ENCODE measurements around the gene NYAP1. TPM values are rescaled to one million over a fixed set of nuclear protein-coding genes. Genes with fewer than 3 reads are reported as not detected.

NYAP1 gene
- total RNA-seq, 1 donor, result under 0.01 TPM

DNA sequence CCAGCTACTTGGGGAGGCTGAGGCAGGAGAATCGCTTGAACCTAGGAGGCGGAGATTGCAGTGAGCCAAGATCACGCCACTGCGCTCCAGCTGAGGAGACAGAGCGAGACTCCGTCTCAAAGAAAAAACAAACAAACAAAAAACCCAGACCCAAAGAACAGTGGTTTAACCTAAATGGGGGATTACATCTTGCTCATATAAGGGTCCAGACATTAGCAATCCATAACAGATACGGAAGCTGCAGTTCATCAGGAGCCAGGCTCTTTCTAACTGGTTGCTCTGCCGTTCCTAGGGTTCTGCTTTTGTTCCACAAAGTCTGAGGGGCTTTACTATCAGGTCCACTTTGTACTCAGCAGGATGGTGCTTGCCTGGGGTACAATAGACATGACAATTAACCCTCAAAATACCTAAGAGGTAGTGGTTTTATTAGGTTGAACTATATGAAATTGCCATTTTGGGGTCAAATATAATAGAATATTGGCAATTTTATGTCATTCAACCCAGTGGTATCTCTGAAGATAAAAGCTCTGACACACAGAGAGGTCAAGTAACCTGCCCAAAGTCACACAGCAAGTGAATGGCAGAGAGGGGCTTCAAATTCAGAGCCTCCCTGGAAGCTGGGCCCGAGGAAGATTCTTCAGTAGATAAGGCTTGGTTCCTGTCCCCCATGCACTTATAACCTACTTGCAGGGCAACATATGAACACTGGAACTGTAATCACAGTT lies 21.3 kb downstream of the NYAP1 start:
- DNase-seq (ENCODE audit: insufficient read length, low spot score, missing footprints), result no peak
- Histone ChIP-seq H3K4me1 (ENCODE audit: insufficient read depth, low read length) (no peaks in the 10 kb centered on the region), H3K4me3 (ENCODE audit: insufficient read depth, low read length) (no peak overlapping the region), H3K27me3 (ENCODE audit: insufficient read depth, low read length) (no peaks in the 10 kb centered on the region), H3K79me2 (ENCODE audit: insufficient read depth, low read length) (no peaks in the 10 kb centered on the region), H3K4me2 (ENCODE audit: insufficient read depth, low read length) (no peak overlapping the region), H3K9me3 (ENCODE audit: low read depth, low read length) (no peaks in the 10 kb centered on the region), H4K20me1 (ENCODE audit: insufficient read depth, low read length) (no peaks in the 10 kb centered on the region), H2AFZ (ENCODE audit: low read length) (no peak overlapping the region), H3K36me3 (ENCODE audit: insufficient read depth, low read length) (no peaks in the 10 kb centered on the region), H3K27ac (ENCODE audit: low read depth, low read length) (no peak overlapping the region)
- TF ChIP-seq, protein P1, sequence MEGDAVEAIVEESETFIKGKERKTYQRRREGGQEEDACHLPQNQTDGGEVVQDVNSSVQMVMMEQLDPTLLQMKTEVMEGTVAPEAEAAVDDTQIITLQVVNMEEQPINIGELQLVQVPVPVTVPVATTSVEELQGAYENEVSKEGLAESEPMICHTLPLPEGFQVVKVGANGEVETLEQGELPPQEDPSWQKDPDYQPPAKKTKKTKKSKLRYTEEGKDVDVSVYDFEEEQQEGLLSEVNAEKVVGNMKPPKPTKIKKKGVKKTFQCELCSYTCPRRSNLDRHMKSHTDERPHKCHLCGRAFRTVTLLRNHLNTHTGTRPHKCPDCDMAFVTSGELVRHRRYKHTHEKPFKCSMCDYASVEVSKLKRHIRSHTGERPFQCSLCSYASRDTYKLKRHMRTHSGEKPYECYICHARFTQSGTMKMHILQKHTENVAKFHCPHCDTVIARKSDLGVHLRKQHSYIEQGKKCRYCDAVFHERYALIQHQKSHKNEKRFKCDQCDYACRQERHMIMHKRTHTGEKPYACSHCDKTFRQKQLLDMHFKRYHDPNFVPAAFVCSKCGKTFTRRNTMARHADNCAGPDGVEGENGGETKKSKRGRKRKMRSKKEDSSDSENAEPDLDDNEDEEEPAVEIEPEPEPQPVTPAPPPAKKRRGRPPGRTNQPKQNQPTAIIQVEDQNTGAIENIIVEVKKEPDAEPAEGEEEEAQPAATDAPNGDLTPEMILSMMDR (IDR thresholded peaks at IDR 0.05; ENCODE audit: extremely low read depth, low read depth, low read length), result no peak

DNA sequence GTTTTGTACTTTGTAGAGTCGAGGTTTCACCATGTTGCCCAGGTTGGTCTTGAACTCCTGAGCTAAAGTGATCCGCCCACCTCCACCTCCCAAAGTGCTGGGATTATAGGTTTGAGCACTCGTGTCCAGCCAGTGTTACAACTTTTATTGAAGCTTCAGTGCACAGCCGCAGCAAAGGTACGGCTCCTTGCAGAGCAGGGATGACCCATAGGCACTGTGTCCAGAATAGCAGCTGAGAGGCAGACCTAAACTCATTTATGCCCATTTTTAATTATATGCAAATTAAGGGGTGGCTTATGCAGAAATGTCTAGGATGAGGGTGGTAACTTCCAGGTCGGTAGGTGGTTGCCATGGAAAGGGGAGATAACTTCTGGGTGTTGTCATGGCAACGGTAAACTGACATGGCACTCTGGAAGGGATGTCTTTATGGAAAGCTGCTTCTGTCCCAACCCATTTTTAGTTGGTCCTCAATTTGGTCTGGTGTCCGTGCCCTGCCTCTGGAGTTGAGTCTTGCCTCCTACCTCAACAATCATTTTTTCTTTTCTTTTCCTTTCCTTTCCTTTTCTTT lies 22.7 kb downstream of the NYAP1 start:
- TF ChIP-seq, protein P1 (IDR thresholded peaks at IDR 0.05; ENCODE audit: extremely low read depth, low read depth, low read length), result no peak
- Histone ChIP-seq H3K27me3 (ENCODE audit: insufficient read depth, low read length) (no peaks in the 10 kb centered on the region), H3K9me3 (ENCODE audit: low read depth, low read length) (no peaks in the 10 kb centered on the region), H3K79me2 (ENCODE audit: insufficient read depth, low read length) (no peaks in the 10 kb centered on the region), H3K4me2 (ENCODE audit: insufficient read depth, low read length) (no peak overlapping the region), H2AFZ (ENCODE audit: low read length) (no peak overlapping the region), H3K4me3 (ENCODE audit: insufficient read depth, low read length) (no peak overlapping the region), H4K20me1 (ENCODE audit: insufficient read depth, low read length) (no peaks in the 10 kb centered on the region), H3K27ac (ENCODE audit: low read depth, low read length) (no peak overlapping the region), H3K4me1 (ENCODE audit: insufficient read depth, low read length) (no peaks in the 10 kb centered on the region), H3K36me3 (ENCODE audit: insufficient read depth, low read length) (no peaks in the 10 kb centered on the region)
- no peak for DNase-seq (ENCODE audit: insufficient read length, low spot score, missing footprints)

DNA sequence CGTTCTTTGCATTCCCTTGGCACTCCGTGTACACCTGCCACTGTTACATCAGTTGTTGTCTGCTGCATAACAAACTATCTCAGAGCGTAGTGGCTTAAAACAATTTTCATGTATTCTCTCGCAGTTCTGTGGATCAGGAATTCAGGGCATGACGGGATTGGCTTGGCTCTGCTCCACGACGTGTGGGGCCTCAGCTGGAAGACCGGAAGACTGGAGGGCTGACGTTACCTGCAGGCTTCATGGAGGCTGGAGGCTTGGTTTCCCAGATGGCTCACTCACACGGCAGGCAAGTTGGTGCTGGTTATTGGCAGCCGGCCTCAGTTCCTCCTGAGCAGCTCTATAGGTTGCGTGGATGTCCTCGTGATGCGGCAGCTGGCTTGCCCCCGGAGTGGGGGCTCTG lies 25.5 kb downstream of the NYAP1 start:
- H2AFZ ChIP-seq (ENCODE audit: low read length), result peak overlapping the region; percentile 25

More for the DNA sequence above, 25.5 kb downstream of the NYAP1 start:
- TF ChIP-seq, protein P1 (IDR thresholded peaks at IDR 0.05; ENCODE audit: extremely low read depth, low read depth, low read length), result no peak
- no peaks in the 10 kb centered on the region for H3K4me1 ChIP-seq (ENCODE audit: insufficient read depth, low read length)
- no peaks in the 10 kb centered on the region for H4K20me1 ChIP-seq (ENCODE audit: insufficient read depth, low read length)
- H3K79me2 ChIP-seq (ENCODE audit: insufficient read depth, low read length), result no peaks in the 10 kb centered on the region
- no peak overlapping the region for H3K4me3 ChIP-seq (ENCODE audit: insufficient read depth, low read length)
- no peaks in the 10 kb centered on the region for H3K36me3 ChIP-seq (ENCODE audit: insufficient read depth, low read length)
- H3K27ac ChIP-seq (ENCODE audit: low read depth, low read length), result no peak overlapping the region
- peak; percentile 14 for DNase-seq (ENCODE audit: insufficient read length, low spot score, missing footprints)
- H3K4me2 ChIP-seq (ENCODE audit: insufficient read depth, low read length), result peak overlapping the region; percentile 1
- no peaks in the 10 kb centered on the region for H3K9me3 ChIP-seq (ENCODE audit: low read depth, low read length)
- H3K27me3 ChIP-seq (ENCODE audit: insufficient read depth, low read length), result no peaks in the 10 kb centered on the region
